ENCODE data around the gene ZC3H6.
"Not testable (repeated sequence)": the region's sequence is repeated elsewhere in the genome, so short reads cannot be mapped to it uniquely, and the experiment has no call there.

- not testable (repeated sequence) for TF ChIP-seq CTCF, POLR2A (IDR thresholded peaks at IDR 0.05)
Observed at GRCh38 chr2:112360055-112360454, 84.7 kb downstream of the ZC3H6 start.
